T-helper 2 cell treated with Interferon-gamma antibody and Interleukin-4, amounts not matched to agents 100 ng/mL and 5 ng/mL, for 36 hours (primary cell): ENCODE measurements around the gene PHF19. TPM values are rescaled to one million over a fixed set of nuclear protein-coding genes. Genes with fewer than 3 reads are reported as not detected.

ENCODE experiments used
- intact Hi-C: fragments of 100-400 bp; cut with micrococcal nuclease; formaldehyde crosslinking; loops from one replicate; pipeline ENCODE4 v1.15.1; 2023
- total RNA-seq: library from RNA; stranded (reverse); gene quantifications from 2 replicates; pipeline ENCODE4 v1.2.3, GENCODE V29; 2022

Gene PHF19
- total RNA-seq, 1 donor from 2014 or later = 354 TPM

DNA sequence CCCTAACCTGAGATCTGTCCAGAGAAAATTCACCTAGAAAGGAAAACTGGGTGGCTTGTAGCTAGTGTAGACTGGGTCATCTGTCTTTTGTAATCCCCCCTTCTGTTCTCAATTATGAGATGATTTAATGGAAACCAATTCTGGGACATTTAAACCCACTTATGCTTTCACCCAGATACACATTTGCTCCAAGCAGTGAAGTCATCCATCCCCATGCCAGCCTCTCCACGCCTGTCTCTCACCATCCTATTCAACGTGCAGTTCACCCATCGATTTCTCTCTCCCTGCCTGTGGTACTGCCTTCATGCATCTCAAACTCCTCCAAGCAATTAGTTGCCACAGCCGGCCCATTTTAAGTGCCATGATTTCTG is 1.8 kb downstream of the PHF19 start:
- intact Hi-C loops = loop anchor here (5.0 kb wide), 1 partner anchor 293 kb away; the partner anchor contains the start of gene CDK5RAP2

DNA sequence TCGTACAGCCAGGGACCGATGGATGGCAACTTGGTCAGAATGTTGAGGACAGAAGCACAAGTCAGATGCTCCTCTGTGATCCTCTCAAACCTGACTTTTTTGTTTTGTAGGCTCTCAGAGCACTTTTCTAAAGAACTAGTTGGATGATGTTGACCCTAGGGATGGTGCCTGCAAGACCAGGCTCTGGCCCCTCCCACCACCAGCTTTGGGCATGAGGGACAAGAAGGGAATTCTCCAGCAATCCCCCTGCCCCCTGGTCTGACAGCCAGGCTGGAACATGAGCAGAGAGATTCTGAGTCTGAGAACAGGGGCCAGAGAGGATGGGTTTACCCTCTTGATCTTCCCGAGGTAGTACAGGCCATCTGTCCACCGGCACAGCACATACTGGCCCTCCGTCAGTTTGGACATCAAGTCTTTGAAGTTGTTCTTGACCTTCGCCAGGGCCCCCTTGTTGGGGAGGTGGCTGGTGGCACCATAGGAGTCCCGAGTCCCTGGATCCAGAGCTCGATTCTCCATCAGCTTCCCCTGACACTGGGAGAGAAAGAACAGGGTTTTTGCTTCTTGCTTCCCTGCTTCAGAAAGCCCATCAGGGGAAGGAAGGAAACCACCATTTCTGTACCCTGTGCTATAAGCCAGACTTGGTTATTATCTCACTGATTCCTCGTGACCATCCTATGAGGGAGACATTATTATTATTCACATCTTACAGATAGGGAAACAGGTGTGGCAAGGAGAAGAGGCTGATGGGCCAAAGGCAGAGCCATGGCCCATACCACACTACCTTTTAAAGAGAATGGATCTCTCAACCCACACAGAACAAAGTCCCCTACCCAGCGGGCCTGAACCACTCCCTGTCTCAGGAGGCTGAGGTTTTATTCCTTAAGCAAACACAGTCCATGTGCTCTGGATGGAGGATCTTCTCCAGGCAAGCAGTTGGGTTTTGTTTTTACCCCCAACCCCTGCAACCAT is 2.5 kb downstream of the PHF19 start:
- intact Hi-C loops = loop anchor here (5.0 kb wide), 1 partner anchor 292 kb away; the partner anchor contains the start of gene CDK5RAP2

DNA sequence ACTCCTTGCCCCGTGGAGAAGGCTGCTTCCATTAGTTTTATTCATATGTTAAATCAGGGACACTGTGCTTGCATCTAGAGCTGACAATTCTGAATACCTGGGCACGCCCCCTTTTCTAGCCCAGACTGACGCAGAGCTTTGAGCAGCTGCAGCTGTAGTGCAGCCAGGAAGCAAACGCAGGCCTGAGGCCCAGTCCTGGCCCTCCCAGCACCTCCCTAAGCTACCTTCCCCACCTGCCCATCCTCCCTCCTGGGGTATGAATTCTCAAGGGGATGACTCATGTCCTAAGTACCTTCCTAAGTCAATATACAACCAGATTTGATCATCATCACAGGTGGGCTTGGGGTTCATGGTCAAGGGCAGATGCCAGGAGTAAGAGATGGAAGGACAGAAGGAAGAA is 3.5 kb downstream of the PHF19 start:
- intact Hi-C loops = no loop called here

DNA sequence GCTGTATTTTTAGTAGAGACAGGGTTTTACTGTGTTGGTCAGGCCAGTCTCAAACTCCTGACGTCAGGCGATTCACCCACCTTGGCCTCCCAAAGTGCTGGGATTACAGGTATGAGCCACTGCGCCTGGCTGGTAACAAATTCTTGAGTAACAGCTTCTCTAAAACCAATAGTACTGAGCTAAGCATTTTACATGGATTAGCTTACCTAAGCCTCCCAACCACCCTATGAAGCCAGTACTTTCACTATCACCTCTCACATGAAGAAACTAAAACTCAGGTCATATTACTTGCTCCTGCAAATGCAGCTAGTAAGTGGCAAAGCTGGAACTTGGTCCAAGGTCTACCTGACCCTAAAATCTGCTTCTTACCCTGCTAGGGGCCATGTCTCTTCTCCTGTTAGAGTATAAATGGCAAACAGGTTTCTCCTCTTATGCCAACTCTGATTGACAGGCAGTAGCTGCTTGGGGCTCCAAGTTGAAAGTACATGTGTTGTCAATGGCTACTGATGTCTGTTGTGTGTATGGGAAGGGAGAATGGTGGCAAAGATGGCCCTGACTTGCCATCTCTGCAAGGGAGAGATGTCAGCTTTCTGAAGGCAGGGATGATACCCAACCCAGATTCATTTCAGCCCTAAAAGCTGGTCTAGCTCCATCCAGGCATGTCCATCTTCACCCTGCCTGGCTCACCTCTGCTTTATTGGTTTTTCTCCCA is 4.0 kb downstream of the PHF19 start:
- intact Hi-C loops = no loop called here

DNA sequence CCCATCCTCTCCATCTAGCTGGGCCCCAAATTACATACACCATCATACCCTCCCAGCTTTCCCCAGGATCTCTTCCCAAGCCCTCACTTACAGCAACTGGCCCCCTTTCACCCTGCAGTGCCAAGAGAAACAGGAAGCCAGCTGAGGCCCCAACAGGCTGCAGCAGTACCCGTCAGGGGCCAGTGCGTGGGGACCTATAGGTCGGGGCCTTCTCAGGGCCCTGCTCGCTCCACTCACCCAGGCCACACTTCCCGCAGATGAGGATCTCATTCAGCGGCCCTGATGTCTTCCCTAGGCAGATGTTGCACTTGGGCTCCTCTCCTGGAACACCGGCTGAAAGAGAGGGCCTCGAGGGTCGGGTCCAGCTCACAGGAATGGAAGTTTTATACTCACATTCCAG is 6.8 kb downstream of the PHF19 start:
- intact Hi-C loops = no loop called here

DNA sequence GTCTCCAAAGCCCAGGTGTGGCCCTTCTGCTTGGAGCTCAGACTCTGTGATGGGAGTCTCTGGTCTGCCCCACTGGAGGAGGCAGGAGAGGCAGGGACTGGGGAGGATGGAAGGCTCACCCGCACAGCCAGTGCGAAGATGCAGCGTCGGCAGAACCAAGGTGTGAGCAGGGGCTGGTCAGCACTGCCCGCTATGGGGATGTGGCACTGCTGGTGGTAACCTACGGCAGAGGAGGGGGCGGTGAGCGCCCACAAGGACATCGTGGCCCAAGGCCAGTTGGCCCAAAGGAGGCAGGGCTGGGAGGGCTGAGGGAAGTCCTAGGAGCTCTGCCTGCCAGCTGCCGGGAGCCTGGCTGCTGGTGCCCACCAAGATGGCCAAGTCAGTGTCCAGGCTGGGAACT is 7.3 kb downstream of the PHF19 start:
- intact Hi-C loops = loop anchor here (2.0 kb wide), 3 partner anchors 77 to 251 kb away; partner anchors contain the start of genes CNTRL and FBXW2

DNA sequence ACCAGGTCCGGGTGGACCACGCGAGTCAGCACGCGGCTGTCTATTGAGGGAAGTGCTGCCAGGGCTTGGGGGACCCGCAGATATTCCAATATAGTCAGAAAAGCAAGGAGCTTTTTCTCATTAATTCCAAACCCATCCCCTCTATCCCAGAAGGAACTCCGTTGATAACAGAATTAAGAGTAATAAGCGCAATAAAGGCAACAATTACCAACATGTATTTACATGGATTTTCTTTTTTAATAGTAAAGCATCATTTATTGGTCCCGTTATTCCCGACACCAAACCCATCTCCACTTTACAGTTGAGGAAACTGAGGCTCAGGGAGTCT is 7.7 kb downstream of the PHF19 start:
- intact Hi-C loops = loop anchor here (2.0 kb wide), 3 partner anchors 77 to 251 kb away; partner anchors contain the start of genes CNTRL and FBXW2

DNA sequence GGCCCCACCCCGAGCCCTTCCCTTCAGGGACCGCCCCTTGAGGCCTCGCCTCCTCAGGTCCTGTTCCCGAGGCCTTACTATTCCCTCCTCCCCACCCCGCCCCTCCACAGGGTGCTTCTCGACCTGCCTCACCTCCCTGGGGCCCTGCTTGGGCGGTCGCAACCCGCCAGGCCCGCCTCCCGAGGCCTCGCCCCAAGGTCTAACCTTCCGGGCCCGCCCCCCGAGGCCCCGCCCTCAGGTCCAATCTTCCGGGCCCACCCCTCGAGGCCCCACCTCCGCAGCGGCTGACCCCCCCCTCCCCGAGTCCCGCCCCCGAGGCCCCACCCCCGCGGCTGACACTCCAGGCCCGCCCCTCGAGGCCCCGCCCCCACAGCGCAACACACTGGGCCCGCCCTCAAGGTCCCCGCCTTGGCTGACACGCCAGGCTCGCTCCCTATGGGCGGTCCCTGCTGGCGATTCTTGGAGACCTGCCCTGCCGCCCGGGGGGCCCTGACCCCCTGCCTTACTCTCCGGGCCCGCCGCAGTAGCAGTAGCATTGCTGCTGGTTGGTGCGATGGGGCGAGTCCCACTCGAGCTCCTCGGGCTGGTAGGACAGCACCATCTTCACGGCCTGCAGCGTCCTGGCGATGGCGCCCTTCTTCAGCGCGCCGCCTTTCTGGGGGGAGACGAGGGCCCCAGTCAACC is 8.2 kb downstream of the PHF19 start:
- intact Hi-C loops = loop anchor here (1.0 to 2.0 kb wide), 5 partner anchors 7 to 252 kb away; partner anchors contain the start of genes CNTRL and FBXW2

DNA sequence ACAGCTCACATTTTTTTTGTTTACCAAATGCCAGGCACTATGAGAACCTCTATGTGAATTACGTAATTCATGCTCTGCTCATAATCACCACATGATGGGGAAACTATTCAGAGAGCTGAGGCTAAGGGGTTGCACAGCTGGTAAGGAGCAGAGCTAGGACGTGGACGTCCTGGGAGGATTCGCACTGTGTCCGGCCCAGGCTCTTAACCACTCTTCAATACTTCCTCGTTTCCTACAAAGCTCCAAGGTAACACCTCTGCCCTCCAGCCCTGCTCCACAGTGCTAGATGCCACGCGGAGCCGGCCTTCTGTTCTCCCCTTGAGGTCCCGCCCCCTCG is 8.7 kb downstream of the PHF19 start:
- intact Hi-C loops = loop anchor here (1.0 to 2.0 kb wide), 5 partner anchors 8 to 252 kb away; partner anchors contain the start of genes CNTRL and FBXW2

DNA sequence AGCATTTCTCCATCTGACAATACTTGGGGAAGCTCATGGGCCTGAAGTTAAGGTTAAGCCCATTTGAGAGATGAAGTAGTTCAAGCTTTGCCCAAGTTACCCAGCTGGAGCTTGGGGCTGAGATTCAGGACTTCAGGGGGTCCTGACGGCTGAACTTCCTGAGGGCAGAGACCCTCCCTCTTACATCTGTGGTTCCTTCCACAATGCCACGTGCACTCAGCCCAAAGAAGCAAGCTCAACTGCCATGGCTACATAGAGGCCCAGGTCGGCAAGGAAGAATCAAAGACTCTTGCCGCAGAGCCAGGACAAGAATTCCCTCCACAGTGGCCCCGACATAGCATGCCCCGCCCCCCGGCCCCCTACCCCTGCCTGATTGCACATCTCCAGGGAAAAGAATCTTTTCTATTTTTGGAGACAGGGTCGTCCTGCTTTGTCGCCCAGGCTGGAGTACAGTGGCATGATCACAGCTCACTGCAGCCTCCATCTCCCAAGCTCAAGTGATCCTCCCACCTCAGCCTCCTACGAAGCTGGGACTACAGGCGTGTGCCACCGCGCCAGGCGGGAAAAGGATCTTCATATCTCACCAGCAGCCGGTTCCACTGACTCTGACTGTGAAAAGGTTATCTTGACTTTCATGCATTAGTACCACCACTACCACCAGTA is 9.2 kb downstream of the PHF19 start:
- intact Hi-C loops = loop anchor here (1.0 to 2.0 kb wide), 5 partner anchors 8 to 253 kb away; partner anchors contain the start of genes CNTRL and FBXW2

DNA sequence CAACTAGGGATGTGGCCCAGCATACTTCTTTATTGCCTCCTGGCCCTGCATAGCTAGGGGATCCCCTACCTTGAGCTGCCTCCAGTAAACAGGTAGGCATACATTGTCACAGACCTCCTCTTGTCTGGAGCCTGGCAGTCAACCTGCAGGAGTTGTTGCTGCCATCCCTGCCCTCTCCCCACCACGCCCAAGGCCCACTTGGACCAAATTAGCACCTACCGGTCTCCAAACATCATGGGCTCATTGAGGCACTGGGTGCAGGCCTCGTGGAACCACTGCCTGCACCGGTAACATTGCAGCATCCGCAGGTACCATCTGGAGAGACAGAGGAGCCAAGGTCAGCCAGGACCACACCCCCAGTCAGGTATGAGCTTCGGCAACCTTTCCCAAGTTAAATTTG is 10.3 kb downstream of the PHF19 start:
- intact Hi-C loops = no loop called here

DNA sequence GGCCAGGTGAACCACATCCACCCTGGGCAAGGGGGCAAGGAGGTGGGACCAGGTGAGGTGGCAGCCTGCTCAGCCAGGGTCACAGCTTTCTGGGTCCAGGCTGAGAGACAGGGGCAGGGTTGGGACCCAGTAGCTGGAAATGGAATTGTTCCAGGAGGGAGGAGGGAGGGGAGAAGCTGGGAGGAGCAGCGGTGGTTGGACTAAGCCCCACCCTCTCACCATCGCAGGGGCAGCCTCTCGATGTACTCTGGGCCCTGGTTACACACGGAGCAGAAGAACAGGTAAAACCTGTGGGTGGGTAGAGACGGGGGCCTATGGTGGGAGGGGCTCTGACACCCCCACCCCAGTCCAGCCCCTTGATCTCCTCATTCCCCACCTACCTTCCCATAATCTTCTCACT is 11.2 kb downstream of the PHF19 start:
- intact Hi-C loops = no loop called here

DNA sequence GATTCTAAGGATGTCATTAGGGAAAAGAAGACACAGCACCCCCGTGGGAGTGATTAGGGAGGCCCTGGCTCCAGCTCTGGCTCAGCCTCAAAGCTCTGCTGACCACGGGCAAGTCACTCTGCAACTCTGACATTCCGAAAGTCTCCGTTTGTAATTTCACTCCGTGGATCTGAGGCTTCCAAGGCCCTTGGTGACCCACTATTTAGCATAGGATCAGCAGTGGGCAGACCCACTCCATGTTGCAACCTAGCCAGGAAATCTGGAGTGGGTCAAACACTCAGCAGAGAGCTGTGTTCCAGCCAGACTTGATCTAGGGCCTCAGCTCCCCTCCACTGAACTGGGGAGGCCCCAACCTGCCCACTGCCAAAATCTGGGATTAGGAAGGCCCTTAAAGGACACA is 11.8 kb downstream of the PHF19 start:
- intact Hi-C loops = no loop called here

DNA sequence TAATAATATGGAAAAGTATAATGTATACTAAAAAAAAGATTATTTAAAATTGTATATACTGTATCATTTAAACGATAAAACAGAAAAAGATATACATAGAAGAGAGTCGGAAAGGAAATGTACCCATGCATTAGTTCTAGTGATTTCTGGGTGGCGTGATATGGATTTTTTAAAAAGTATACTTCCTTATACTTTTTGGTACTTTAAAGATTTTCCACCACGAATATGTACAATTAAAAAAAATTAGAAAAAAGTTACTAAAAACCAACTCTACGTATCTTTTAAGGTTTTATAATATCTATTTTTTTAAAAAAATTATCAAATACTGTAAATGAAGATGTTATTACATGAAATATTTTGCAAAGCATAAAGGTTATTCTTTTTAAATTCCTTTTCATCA is 12.3 kb downstream of the PHF19 start:
- intact Hi-C loops = no loop called here

DNA sequence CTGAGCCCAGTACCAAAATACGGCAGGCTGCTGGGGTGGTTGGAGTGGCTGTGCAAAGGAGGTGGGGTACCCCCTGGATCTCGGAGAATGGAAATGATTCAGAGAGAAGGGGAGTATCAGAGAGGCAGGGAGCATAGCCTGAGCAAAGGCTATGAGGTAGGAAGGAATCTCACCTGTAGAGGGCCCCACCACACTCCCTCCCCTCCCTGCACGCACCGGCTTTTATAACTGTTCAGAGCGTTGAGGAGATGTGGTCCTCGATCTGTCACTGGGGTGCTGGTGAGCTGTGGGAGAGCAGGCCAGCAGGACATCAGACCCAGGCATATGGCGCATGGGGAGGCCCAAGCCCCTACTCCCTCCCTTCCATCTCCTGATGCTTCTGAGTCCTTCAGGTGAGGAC is 13.2 kb downstream of the PHF19 start:
- intact Hi-C loops = no loop called here

DNA sequence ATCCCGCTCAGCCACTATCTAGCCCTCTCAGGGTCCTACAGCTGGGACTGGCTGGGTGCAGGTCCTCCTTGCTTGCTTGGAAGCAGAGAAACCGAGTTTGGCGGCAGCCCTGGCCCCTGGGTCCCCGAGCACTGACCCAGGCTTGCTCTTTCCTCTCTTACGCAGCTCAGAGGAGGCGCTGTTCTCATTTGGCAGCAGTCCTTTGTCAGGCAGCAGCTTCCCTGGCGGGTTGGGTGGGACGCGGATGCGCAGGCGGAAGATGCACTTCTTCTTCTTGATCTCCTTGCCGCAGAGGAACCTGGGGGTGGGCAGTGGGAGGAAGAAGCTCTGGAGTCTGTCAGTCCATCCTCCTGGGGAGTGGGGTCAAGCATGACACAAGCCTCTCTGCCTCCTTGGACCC is 14.5 kb downstream of the PHF19 start:
- intact Hi-C loops = no loop called here

DNA sequence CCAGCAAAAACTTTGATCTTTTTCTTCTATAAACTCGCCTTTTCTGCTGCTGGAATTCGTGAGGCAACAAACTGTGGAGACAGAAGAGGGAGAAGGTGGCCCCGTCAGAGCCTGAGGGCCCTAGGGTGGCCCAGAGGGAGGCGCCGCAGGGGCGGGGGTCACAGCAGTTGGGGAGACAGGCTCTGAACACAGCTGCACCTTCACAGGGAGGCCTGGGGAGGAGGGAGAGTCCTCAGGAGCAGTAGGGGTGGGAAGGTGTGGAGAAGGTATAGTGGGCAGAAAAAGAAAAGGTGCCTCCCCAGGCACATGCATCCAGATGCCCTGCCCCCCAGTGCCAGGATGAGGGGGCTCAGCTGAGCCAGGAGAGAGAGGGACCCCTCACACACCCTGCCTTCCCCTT is 15.1 kb downstream of the PHF19 start:
- intact Hi-C loops = no loop called here

DNA sequence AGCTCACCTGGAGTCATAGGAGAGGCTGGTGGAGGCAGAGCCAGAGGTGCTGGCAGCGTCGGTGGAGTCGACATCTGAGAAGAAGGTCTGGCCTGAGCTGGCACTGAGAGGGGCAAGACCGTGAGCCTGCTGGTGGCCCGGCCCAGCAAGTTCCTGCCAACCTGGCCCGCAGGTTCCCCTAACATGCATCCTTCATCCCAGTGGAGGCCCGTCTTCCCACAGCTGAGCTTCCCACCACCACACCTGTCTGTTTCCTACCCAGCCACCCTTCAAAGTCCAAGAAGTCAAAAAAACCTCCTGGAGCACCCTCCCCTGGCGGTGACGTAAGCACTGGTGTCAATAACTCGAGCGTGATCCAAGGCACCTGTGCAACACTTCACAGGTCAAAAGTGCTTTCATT is 16.9 kb downstream of the PHF19 start:
- intact Hi-C loops = no loop called here

DNA sequence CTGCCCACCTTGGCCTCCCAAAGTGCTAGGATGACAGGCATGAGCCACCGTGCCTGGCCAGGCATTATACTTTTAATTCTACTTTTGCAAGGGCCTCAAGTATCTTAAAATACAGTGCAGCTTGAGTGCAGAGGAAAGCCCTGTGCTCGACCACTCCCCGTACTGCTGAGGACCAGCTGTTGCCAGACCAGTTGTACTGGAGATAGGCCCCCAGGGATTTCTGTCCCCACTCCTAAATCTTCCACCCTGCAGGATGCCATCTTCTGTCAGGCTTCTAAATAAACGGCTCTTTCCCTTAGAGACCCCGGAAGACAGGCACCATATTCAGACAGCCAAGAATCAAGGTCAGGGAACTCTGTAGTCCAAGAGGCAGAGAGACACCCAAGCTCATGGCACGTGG is 17.6 kb downstream of the PHF19 start:
- intact Hi-C loops = no loop called here

DNA sequence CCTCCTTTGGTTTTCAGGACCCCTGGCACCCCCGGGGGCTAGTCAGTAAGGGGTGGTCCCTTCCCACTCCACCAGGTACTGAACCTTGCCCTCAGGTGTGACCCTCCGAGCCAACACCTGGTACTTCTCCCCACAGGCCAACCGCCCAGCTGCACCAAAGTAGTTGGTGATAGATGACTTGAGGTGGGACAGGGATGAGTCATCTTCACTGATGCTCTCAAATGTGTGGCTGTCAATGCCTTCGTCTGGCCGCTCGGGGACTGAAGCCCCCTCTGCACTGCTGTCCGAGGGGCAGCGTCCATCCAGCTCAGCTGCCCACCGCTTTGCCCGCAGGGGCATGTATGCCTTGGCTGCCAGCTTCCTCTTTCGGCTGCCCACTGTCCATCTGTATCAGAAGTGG is 19.1 kb downstream of the PHF19 start:
- intact Hi-C loops = no loop called here

DNA sequence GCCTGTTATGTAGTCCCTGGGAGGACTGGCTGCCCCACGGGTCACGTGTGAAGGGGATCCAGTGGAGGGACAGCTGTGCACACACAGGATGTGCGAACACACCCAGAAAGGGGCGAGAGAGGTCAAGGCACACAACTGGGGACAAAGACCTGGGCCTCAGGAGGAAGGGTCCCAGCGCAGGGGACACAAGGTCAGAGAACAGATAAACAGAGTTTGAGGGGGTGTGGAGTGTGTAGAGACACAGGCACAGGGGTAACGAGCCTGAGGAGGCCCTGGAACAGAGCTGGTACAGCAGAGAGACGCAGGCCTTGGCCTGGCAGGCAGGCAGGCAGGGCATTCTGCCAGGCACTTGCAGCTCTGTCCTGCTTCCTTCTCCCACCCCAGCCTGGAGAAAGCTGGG is 19.5 kb downstream of the PHF19 start:
- intact Hi-C loops = no loop called here
